Tibial nerve (tissue), 4 donors: ENCODE measurements around the gene TMEM266. TPM values are rescaled to one million over a fixed set of nuclear protein-coding genes. Genes with fewer than 3 reads are reported as not detected.

Experiments
- DNase-seq, 2 donors: peaks; one replicate each; pipeline ENCODE4 v3.0.0-alpha.2; 2019; ENCODE audit warnings: low spot score in 2 of 2
- H3K27ac ChIP-seq, 4 donors: fragments of 200-600 bp; sonication (generic) in 3 of 4; one replicate each; pipeline ENCODE4 v1.5.1; 2017 to 2019; ENCODE audit warnings: mild to moderate bottlenecking in 1 of 4
- H3K27me3 ChIP-seq, 2 donors: fragments of 200-600 bp; sonication (generic) in 1 of 2; one replicate each; pipeline versions ENCODE4 v1.5.1 to v1.6.0; 2017 to 2019
- H3K36me3 ChIP-seq, 3 donors: fragments of 200-600 bp; sonication (generic); one replicate each; pipeline ENCODE4 v1.5.1; 2018 to 2019
- H3K4me1 ChIP-seq, 4 donors: fragments of 200-600 bp; sonication (generic) in 3 of 4; one replicate each; pipeline ENCODE4 v1.5.1; 2017 to 2019
- H3K4me3 ChIP-seq, 4 donors: fragments of 200-600 bp; sonication (generic) in 3 of 4; one replicate each; pipeline ENCODE4 v1.5.1; 2017 to 2019; ENCODE audit warnings: mild to moderate bottlenecking in 1 of 4, moderate library complexity in 1 of 4
- H3K9me3 ChIP-seq, 4 donors: fragments of 200-600 bp; sonication (generic) in 3 of 4; one replicate each; pipeline ENCODE4 v1.5.1; 2017 to 2019
- CTCF ChIP-seq, 5 experiments: fragments of 200-600 bp in 3 of 5; fragments of 450-650 bp in 2 of 5; sonication (generic) in 3 of 5; IDR thresholded peaks; one replicate each; pipeline ENCODE4 v1.5.1; 2016 to 2019; ENCODE audit warnings: antibody characterized with exemption in 5 of 5, mild to moderate bottlenecking in 3 of 5, moderate library complexity in 2 of 5
- EP300 ChIP-seq, 2 donors: sonication (generic); formaldehyde crosslinking; IDR thresholded peaks; one replicate each; pipeline ENCODE4 v1.6.1; 2017; ENCODE audit warnings: antibody characterized with exemption in 2 of 2, mild to moderate bottlenecking in 1 of 2
- POLR2A ChIP-seq, 2 donors: fragments of 450-650 bp; IDR thresholded peaks; one replicate each; pipeline ENCODE4 v1.6.1; 2017; ENCODE audit warnings: antibody characterized with exemption in 2 of 2, mild to moderate bottlenecking in 2 of 2, moderate library complexity in 2 of 2
- WGBS, 2 donors: methylation state at CpG; one replicate each; pipeline ENCODE4 v1.1.5; 2018; 5-methylcytosine and 5-hydroxymethylcytosine counted together
- total RNA-seq, 4 donors: library from RNA; depleted of rRNA; stranded (reverse); fragments of >200 nt; gene quantifications; one replicate each; pipeline ENCODE4 v1.1.0, GENCODE V29; 2016

The TMEM266 gene
- total RNA-seq, 4 donors from 2014 or later = 0.30 to 0.42 TPM; not detected in 2

DNA sequence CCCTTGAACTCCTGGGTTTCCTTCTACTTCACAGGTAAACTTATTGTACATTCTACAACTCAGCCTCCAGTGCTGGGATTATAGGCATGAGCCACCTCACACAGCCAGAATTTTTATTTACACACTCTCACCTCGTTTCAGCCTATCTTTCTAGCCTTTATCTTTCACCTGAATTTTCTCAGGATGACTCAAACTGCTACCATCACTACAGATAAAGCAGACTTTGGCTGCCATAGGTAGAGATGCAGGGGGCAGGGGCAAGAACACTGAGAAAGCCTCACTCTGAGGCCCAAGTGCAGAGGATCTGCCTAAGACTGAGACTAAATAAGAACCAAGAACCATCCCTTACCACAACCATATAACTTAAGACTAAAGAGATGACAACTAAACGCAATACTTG is 192.5 kb downstream of the TMEM266 start:
- H3K9me3 ChIP-seq = peaks cover 0 to 9% (median 0%) of the 10 kb centered on the region in 4 donors
- no peak overlapping the region for H3K4me3 ChIP-seq
- no peak overlapping the region for H3K27ac ChIP-seq
- TF ChIP-seq POLR2A (IDR thresholded peaks at IDR 0.05) (no peak), EP300 (IDR thresholded peaks at IDR 0.05) (no peak), CTCF (IDR thresholded peaks at IDR 0.05) (no peak)
- DNase-seq = no peak
- 87 to 95% methylated on average over 2 of the region's 2 CpGs for WGBS, 2 donors
- no peaks in the 10 kb centered on the region for H3K4me1 ChIP-seq
- H3K36me3 ChIP-seq = peaks cover 0 to 30% (median 0%) of the 10 kb centered on the region in 3 donors
- H3K27me3 ChIP-seq = no peaks in the 10 kb centered on the region

DNA sequence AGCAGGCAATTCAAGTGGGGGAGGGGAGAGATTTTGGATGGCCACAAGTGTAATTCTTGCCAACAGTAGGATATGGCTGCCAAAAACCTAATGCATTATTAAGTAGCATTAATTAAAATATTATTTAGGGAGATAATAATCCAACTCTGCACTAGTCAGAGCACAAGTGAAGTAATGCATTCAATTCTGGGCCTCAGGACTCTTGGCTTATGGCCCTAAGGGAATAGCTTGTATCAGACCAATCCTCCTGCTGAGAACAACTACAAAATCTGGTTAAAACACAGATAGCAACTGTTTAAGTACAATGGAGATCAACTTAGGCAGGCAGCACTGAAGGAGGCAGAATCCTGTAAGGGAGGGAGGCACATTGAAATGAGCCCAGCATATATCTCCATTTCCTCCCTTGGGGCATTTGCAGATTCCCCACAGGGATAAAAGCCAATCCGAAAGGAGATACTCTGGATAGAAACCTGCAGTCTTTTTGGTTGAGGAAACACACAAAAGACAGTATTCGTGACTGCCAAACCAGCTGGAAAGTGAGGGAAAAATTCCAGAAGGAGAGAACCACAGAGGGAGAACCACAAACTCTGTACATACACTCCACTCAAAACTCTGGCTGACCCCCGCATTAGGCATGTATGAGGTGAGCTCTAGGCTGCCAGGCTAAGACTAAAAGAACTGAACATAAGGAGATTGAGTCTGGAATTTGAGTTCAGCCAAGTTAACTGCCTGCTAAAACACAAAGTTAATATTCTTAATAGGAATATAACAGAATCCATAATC is 194.1 kb downstream of the TMEM266 start:
- Histone ChIP-seq H3K4me1 (no peaks in the 10 kb centered on the region), H3K27me3 (no peaks in the 10 kb centered on the region), H3K36me3 (peaks cover 0 to 38% (median 0%) of the 10 kb centered on the region in 3 donors), H3K27ac (no peak overlapping the region), H3K4me3 (no peak overlapping the region), H3K9me3 (peaks cover 0 to 9% (median 0%) of the 10 kb centered on the region in 4 donors)
- DNase-seq = no peak
- TF ChIP-seq EP300 (IDR thresholded peaks at IDR 0.05) (no peak), POLR2A (IDR thresholded peaks at IDR 0.05) (no peak), CTCF (IDR thresholded peaks at IDR 0.05) (no peak)
- 81 to 86% methylated on average over 3 of the region's 3 CpGs for WGBS, 2 donors

Other genes starting within 250 kb of the TMEM266 start
- 10 to 100 TPM; 39.8 to 49.5 (median 46.2) TPM for gene UBE2Q2, start 216.5 kb upstream of the TMEM266 start, total RNA-seq
- gene FBXO22, start 156.1 kb upstream of the TMEM266 start, total RNA-seq = 10 to 100 TPM in 3 of 4 donors, 1 to 10 TPM in 1; 9.9 to 16.7 (median 11.8) TPM
- gene NRG4, start 47.6 kb upstream of the TMEM266 start, total RNA-seq = under 1 TPM in 1 of 4 donors, not detected in 3; 0.44 TPM